HG02759 (cell line): ENCODE measurements around the gene CLTC.
"Not testable (repeated sequence)": the region's sequence is repeated elsewhere in the genome, so short reads cannot be mapped to it uniquely, and the experiment has no call there.

Source experiments
- ATAC-seq: cut with Tn5 transposase; IDR thresholded peaks from one replicate; pipeline ENCODE4 v1.9.1; 2021; ENCODE audit warnings: mild to moderate bottlenecking, moderate library complexity; ENCODE audit not compliant: unreplicated experiment

CLTC gene

DNA sequence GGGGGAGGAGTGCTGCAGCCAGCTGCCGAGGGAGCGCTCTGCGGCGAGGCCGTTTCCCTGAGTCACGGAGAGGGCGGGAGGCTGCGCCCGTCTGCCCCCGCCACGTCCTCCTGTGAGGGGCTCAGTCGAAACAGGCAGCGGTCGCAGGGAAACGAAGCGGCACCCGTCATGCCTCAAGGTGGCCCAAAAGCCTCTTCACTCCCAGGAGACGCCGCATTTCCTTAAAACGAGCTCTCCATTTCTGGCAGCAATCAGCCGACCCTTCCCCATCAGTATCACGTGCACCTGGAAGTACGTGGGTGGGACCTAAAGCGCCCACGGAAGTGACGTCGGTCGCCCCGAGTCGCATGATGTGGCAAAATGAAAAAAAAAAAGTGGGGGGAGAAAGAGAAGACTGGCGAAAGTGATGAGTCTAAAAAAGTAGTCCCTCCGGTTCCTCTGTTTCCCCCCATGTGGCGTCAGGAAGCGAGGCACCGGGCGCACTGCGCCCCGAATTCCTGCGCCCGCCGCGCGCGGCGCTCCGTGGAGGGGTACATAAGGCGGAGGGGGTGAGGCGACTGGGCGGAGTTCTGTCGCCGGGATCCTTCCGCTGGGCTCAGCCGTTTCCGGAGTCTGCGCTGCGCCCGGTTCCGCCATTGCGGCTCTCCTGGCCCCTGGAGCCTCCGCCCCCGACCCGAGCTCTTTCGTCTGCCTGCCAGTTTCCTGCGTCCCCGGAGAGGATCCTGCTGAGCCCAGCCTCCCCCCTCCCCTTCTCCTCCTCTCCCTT lies at the start of gene CLTC:
Gene CLTC, plus strand, starts transcription at position 598 of the 766 bp plus-strand sequence. CDS start 237 bp downstream, outside the sequence.
- peak; percentile 85 for ATAC-seq

DNA sequence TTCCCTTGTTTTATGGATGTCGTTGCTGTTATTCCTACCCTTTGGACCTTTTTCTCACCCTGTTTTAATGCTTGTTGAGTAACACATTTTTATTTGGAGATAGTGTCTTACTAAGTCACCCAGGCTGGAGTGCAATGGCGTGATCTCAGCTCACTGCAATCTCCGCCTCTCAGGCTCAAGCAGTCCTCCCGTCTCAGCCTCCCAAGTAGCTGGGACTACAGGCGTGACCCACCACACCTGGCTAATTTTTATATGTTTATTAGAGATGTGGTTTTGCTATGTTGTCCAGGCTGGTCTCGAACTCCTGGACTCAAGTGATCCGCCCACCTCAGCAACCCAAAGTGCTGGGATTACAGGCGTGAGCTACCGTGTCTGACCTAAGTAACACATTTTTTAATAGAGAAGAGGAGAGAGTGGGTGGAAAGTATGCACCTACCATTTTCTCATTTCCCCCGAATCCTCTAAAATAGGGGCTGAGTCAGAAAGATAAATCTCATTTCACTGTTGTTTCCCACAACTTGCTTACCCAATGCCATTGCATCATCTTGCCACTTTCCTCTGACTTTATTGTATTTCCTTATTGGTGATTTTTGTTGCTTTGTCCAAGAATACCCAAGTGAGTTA lies 47.3 kb upstream of the CLTC start:
- no peak for ATAC-seq

DNA sequence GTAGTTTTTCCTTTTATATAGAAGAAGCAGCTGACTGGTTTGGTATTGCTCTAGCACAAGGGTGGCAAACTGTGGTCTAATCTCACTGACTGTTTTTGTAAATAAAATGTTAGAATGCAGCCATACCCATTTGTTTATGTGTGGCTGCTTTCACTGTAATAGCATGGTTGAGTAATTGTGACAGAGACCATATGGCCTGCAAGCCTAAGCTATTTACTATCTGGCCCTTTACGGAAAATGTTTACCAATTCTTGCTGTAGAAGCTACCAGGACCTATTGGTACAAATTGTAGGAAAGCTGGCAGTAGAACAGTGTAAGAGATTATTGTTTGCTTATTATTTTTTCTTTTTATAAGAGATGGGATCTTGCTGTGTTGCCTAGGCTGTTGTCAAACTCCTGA lies 35.5 kb upstream of the CLTC start:
- ATAC-seq = not testable (repeated sequence)

DNA sequence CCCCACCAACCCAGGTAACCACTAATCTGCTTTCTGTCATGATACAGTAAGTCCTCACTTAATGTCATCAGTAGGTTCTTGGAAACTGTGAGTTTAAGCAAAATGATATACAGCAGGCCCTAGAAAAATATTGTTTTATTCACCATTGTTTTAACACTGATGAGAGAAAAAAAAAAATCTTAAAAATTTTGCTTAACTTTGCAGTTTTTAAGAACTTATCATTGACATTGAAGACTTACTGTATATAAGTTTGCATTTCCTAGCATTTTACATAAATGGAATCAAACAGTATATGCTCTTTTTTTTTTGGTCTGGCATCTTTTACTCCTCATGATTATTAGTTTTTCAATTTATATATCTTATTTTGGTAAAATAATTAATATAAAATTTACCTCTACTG lies 19.5 kb upstream of the CLTC start:
- no peak for ATAC-seq

DNA sequence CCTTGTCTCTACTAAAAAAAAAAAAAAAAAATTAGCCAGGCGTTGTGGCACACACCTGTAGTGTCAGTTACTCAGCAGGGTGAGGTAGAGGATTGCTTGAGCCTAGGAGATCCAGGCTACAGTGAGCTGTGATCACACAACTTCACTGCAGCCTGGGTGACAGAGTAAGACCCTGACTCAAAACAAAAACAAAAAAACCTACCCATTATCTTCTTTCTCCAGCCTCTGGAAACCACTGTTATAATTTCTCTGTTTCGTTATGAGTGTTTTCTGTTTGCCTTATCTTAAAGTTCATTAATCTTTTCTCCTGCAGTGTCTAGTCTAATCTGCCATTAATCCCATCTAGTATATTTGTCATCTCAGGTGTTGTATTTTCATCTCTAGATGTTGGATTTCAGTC lies 18.6 kb upstream of the CLTC start:
- ATAC-seq = no peak

DNA sequence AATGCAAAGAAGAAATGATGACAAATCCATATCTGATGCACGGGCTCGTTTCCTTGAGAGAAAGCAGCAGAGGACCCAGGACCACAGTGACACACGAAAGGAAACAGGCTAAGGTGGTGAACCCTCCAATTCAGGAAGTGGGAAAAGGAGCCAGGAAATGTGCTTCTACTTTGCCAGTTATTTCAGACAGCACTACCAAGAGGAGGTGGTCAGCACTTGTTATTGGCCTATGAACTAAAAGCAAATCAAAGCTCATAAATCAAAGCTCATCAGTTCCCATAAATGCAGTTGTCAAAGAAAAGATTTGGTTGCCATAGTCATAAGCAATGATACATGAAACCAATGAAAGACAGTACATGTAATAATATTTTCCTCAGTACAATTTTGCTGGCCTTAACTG lies 12.6 kb upstream of the CLTC start:
- ATAC-seq = no peak

DNA sequence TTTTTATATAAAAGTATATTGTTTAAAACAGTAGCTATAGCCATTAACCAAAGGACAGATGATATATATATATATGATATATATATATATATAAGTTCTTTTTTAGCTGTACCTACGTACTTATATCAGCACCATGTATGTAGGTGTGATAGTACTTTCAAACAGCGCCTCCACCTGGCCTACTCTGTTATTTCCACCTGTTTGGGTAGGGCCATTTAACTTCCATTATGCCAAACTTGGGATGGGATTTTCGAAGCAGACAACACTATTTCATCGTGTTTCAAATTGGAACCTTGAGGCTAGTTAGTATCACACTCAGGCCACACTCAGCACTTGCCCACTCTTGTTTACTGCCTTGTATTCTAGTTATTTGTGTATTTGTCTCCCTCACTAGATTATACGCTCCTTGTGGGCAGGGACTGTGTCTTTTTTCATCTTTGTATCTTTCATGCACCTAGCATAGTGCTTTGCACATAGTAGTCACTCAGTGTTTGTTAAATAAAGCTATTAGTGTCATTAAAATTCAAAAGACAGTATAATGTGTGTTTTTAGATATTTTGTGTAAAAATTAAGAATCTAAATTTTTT lies 11.8 kb upstream of the CLTC start:
- ATAC-seq = no peak

DNA sequence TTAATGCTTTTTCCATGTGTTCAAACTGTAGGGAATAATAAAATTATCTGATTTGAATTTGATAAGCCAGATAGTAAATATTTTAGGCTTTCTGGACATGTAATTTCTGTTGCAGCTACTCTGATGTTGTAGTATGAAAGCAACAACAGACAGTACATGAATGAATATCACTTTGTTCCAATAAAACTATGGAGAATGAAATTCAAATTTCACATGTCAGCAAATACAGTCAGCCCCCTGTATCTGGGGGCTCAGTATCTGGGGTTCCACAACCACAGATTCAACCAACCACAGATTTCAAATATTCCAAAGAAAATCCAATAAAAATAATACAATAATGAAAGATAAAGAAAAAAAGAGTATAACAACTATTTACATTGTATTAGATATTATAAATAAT lies 8.2 kb upstream of the CLTC start:
- ATAC-seq = no peak

DNA sequence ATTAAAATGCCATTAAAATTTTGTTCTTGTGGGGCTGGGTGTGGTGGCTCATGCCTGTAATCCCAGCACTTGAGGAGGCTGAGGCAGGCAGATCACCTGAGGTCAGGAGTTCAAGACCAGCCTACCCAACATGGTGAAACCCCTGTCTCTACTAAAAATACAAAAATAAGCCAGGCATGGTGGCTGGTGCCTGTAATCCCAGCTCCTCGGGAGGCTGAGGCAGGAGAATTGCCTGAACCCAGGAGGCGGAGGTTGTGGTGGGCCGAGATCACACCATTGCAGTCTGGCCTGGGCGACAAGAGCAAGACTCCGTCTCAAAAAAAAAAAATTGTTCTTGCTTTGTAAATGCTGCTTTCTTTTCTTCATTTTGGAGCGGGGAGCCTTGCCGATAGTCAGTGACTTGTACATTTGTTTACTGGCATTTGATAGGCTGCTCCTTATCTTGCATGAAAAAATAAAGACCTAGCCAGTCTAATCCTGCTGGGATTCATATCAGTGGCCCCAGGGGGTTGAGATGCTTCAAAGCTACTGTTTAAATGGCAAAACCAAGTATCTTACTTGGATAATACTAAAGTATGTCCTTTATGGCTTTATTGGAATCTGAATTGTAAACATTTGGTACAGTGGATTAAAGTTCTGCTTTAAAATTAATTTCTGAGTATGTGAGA lies 3.3 kb upstream of the CLTC start:
- ATAC-seq = no peak

DNA sequence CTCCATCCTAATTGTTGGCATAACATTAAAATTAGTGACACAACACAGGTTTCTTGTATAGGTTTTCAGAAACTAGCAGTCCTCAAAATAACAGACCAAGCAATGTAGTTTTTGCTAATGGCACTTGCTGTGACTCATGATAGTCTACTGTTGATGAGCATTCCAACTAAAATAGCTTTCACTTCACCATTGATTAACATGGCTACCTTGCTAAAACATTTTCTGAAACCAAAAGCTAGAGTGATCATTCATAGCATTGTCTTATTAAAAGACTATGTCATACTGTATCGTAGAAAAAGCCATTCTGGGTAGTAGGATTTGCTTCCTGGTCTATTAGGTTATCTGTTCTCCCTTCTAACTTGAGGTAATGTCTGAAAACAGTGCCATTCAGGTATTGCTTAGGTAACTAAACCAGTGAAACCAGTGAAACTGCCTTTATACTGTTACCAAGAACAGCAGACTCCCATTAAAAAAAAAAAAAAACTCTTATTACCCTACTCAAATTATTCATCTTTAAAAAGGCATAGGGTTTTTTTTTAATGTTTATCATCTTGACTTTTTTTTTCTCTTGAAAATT lies 2.5 kb upstream of the CLTC start:
- ATAC-seq = no peak

DNA sequence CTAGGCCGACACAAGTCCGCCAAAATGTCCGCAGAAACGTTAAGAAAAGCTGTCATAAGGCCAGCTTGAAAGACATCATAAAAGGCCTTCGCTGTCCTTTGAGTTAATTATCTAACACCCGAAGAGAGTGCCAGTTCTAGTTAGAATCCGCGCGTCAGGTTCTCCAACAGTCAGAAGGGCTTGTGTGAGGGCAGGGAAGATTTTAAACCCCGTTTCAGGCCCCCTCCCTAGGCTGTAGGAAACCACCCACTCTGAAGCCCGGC lies 729 bp upstream of the CLTC start:
- no peak for ATAC-seq

DNA sequence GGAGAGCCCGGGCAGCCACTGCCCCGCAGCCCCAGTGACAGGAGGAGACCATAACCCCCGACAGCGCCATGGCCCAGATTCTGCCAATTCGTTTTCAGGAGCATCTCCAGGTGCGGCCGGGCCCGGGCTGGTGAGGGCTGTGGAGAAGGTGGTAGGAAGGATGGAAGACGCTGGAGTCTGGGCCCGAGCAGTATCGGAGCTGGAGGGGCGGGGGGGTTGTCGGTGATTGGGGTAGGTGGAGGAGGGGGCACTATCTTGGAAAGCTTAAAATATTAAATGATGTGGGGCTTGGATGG lies 317 bp downstream of the CLTC start:
- no peak for ATAC-seq

DNA sequence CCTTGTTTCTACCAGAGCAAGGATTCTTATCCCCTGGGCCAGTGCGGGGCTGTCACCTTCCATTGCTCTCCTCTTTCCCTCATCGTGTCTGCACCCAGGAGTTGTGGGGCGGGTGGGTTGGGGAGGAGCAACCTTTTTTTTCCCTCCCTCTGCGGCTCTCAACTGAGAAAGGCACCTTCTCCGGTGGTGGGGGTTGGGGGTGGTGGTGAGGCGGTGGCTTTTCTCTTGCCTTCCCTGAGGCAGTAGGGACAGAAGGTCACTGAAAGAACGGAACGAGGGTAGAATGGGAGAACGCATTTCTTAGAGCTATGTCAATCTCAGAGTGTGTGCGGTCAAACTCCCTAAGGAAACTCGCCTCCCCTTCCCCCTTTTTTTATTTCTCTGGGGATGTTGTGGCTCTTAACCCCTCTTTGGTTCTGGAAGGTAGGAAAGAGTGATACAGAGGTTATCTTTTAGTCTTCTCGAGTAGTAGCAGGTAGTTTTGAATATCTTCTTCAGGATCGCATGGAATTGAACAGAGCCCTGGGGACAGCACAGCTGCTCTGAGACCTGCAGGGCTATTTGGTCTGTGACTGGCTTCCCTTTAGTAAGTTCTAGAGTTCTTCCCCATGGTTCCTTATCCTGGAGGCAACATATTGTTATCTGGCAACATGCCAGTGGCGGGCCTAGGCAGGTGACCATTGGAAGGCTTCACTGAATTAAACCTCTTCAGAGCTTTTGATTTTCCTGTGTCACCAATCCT lies 994 bp downstream of the CLTC start:
- no peak for ATAC-seq

DNA sequence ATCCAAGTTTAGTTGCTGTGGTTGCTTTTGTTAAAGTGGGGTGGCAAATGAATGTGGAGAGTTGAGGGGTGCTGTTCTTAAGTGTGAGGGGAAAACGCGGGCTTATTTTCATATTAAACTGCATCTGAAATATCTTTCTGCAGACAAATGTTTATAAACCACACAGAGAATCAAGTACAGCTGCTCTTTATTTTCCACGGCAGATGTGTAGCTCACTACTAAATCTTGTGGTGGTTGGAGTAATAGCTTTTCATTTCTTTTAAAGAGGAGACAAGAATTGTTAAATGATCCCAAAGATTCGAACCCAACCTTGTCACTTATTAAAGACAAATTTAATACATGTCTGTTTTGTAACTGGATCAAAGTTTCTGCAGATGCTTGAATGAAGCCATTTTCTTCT lies 2.1 kb downstream of the CLTC start:
- no peak for ATAC-seq

DNA sequence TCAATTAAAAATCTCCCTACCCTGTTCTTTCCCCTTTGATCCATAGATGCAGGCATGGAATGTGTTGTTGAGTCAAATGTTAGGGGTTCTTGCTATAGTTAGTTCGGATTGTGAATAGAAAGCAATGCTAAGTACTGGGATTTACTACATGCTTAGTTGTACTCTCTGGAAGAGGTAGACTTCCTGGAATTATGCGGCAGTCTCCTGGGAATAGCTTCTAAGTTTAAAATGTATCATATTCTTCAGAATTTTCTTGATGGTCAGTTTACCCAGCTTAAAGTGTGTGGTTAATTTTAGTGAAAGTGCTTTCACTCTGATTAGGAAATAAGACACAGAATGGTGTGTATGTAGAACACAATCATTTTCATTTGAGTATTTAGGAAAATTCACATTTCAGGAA lies 3.5 kb downstream of the CLTC start:
- ATAC-seq = no peak

DNA sequence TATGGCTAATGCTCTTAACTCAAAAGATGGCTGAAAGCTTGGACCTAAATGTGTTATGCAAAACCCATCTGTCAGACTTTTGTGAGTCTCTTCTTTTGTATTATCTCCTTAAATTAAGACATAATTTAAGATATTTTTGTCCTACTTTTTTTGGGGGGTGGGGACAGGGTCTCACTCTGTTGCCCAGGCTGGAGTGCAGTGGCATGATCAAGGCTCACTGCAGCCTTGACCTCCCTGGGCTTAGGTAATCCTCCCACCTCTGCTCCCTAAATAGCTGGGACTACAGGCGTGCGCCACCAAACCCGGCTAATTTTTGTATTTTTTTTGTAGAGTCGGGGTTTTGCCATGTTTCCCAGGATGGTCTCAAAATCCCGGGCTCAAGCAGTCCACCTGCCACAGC lies 7.1 kb downstream of the CLTC start:
- no peak for ATAC-seq

DNA sequence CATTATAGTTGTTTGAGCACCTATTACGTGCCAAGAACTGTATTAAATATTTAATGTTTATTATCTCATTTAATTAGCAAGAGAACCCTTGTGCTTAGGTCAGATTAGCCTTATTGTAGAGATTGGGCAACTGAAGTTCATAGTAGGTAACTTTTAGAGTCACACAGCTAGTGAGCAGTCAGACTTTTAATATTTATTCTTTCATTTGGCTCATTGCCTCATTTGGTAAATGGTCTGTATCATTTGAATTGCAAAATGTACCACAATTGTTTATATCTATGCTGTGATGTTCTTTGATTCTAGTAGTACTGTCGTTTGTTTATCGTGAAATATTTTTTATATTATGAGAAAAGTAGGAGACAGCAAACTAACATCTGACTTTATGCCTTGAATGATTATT lies 7.6 kb downstream of the CLTC start:
- ATAC-seq = no peak

DNA sequence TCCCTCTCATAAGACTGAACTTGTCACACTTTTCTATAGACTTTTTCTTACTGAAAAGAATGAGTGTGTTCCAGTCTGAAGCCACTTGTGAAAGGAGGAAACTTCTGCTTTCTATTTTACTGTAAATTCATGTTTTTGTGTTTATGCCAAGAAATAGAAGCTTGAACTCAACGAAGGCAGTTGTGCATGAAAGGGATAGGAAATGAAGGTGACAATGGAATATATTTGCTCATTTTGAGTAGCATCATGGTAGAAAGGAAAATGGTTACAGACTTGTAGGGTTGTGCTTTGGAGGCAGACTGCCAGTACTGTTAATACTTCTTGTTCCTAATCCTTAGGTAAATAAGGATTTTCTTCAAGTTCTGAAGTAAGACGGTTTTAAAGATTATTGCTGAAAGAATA lies 8.1 kb downstream of the CLTC start:
- no peak for ATAC-seq

DNA sequence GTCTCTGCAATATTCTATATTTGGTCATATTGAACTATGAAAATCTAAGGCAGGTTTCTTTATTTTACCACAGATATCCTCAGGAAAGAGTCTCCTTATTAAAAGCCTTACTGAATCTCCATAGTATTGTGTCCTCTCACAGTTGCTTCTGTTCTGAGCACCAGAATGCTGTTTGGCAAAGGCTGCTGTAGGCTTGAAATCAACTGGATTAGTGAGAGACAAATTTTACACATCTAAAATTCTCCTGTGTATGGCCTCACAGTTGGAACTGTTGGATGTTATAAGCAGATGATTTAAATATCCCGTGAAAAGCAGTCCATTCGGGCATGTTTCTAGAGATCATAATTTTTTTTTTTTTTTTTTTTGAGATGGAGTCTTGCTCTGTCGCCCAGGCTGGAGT lies 9.5 kb downstream of the CLTC start:
- ATAC-seq = no peak

DNA sequence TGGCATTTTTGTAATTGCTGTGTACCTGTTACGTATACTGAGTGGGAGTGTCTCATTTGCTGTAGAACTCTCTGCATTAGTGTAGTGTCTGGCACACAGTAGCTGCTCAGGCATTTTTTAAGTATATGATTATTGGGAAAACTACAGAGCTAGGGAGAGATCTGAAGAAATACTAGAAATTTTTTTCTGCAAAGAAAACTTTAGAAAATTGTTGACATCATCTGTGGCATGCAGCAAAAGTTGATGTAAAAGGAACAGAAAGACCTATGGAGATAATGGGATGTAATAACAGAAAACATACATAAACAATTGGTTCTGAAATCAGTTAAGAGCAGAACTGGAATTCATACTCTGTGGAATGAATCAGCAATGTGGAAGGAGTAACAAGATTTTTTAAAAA lies 11.6 kb downstream of the CLTC start:
- no peak for ATAC-seq

DNA sequence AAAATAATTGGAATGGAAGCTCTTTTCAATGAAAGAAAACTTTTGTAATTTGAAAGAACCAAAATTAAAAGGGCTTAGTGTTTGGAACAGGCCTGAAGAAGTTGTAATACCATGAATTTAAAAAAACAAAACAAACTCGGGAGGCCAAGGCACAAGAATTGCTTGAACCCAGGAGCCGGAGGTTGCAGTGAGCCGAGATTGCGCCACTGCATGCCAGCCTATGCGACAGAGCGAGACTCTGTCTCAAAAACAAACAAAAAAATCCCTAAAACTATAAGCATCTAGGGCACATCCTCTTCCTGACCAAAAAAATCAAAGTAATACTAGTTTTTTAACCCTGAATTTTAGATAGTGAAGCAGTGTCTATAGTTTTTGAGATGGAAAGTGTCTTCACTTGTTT lies 12.7 kb downstream of the CLTC start:
- ATAC-seq = no peak
